NCI-H345 treated with DMSO at 0.1 percent for 48 hours (cell line): Measurements from ENCODE around the gene SYCP2L.

Source experiments
- DNase-seq: peaks from one replicate; lab custom pipeline; 2025; ENCODE audit not compliant: unreplicated experiment; lab: John Stamatoyannopoulos, UW

SYCP2L gene

GRCh38 chr6:11006061-11006460, 119.2 kb downstream of the SYCP2L start:
- DNase-seq = no peak

- DNase-seq = no peak
Measured at GRCh38 chr6:11007715-11008608, 121.1 kb downstream of the SYCP2L start.

GRCh38 chr6:11008821-11009220, 122.0 kb downstream of the SYCP2L start:
- DNase-seq = no peak

GRCh38 chr6:11009353-11009752, 122.5 kb downstream of the SYCP2L start:
- DNase-seq = no peak

- no peak for DNase-seq
Measured at GRCh38 chr6:11011787-11012234, 125.0 kb downstream of the SYCP2L start.

GRCh38 chr6:11012295-11012754, 125.5 kb downstream of the SYCP2L start:
- no peak for DNase-seq

- DNase-seq = no peak
Measured at GRCh38 chr6:11012976-11013720, 126.3 kb downstream of the SYCP2L start.

- no peak for DNase-seq
Measured at GRCh38 chr6:11013721-11014070, 126.8 kb downstream of the SYCP2L start.

GRCh38 chr6:11015102-11015501, 128.2 kb downstream of the SYCP2L start:
- no peak for DNase-seq

GRCh38 chr6:11016452-11016851, 129.6 kb downstream of the SYCP2L start:
- no peak for DNase-seq

- DNase-seq = no peak
Measured at GRCh38 chr6:11017090-11017489, 130.2 kb downstream of the SYCP2L start.

- DNase-seq = no peak
Measured at GRCh38 chr6:11018225-11018624, 131.4 kb downstream of the SYCP2L start.

- DNase-seq = no peak
Measured at GRCh38 chr6:11021003-11021402, 134.2 kb downstream of the SYCP2L start.

- DNase-seq = no peak
Measured at GRCh38 chr6:11021714-11022113, 134.9 kb downstream of the SYCP2L start.

- no peak for DNase-seq
Measured at GRCh38 chr6:11023032-11023431, 136.2 kb downstream of the SYCP2L start.
